Suprapubic skin (tissue), 4 donors: ENCODE results near the gene TMEM106C. TPM values are rescaled to one million over a fixed set of nuclear protein-coding genes. Genes with fewer than 3 reads are reported as not detected.

ENCODE experiments used
- DNase-seq, 2 donors: peaks; one replicate each; pipeline ENCODE4 v3.0.0-alpha.2; 2019; ENCODE audit warnings: low spot score in 2 of 2
- H3K27ac ChIP-seq: fragments of 200-600 bp; sonication (generic); one replicate; pipeline ENCODE4 v1.5.1; 2019
- H3K27me3 ChIP-seq: fragments of 200-600 bp; sonication (generic); one replicate; pipeline ENCODE4 v1.5.1; 2019
- H3K36me3 ChIP-seq: fragments of 200-600 bp; sonication (generic); one replicate; pipeline ENCODE4 v1.5.1; 2019
- H3K4me1 ChIP-seq: fragments of 200-600 bp; sonication (generic); one replicate; pipeline ENCODE4 v1.5.1; 2019
- H3K4me3 ChIP-seq: fragments of 200-600 bp; sonication (generic); one replicate; pipeline ENCODE4 v1.5.1; 2019; ENCODE audit warnings: mild to moderate bottlenecking
- H3K9me3 ChIP-seq: fragments of 200-600 bp; sonication (generic); one replicate; pipeline ENCODE4 v1.5.1; 2019
- CTCF ChIP-seq, 2 donors: fragments of 200-600 bp in 1 of 2; fragments of 450-650 bp in 1 of 2; sonication (generic) in 1 of 2; IDR thresholded peaks; one replicate each; pipeline ENCODE4 v1.5.1; 2016 to 2019; ENCODE audit warnings: antibody characterized with exemption in 2 of 2, mild to moderate bottlenecking in 1 of 2, moderate library complexity in 1 of 2
- EP300 ChIP-seq: sonication (generic); formaldehyde crosslinking; IDR thresholded peaks from one replicate; pipeline ENCODE4 v1.6.1; 2017; ENCODE audit warnings: antibody characterized with exemption
- POLR2A ChIP-seq, 2 donors: fragments of 450-650 bp; IDR thresholded peaks; one replicate each; pipeline ENCODE4 v1.6.1; 2017; ENCODE audit warnings: antibody characterized with exemption in 2 of 2, mild to moderate bottlenecking in 2 of 2, moderate library complexity in 2 of 2
- POLR2AphosphoS5 ChIP-seq, 3 donors: sonication (generic); formaldehyde crosslinking; IDR thresholded peaks; one replicate each; pipeline ENCODE4 v1.6.1; 2017; ENCODE audit warnings: antibody characterized with exemption in 3 of 3
- WGBS: methylation state at CpG from one replicate; pipeline ENCODE4 v1.1.5; 2018; 5-methylcytosine and 5-hydroxymethylcytosine counted together
- total RNA-seq, 4 donors: library from RNA; depleted of rRNA; stranded (reverse); fragments of >200 nt; gene quantifications; one replicate each; pipeline ENCODE4 v1.1.0, GENCODE V29; 2016

TMEM106C gene
- total RNA-seq, 4 donors from 2014 or later: 36.8 to 52.9 (median 46.5) TPM

- H3K9me3 ChIP-seq: no peaks in the 10 kb centered on the region
- peaks cover 53% of the 10 kb centered on the region for H3K27me3 ChIP-seq
- DNase-seq: no peak
- no peak overlapping the region for H3K27ac ChIP-seq
- no peak overlapping the region for H3K4me3 ChIP-seq
- no peak for TF ChIP-seq EP300
- H3K4me1 ChIP-seq: peaks cover 6% of the 10 kb centered on the region
- WGBS: 62% methylated on average over 1 of the region's 1 CpG
- H3K36me3 ChIP-seq: no peaks in the 10 kb centered on the region
Measured at GRCh38 chr12:48009471-48009870, 46.1 kb downstream of the TMEM106C start.

GRCh38 chr12:48010366-48010970 lies 47.1 kb downstream of the TMEM106C start:
- TF ChIP-seq CTCF (IDR thresholded peaks at IDR 0.05): no peak
- no peak for TF ChIP-seq POLR2AphosphoS5 (IDR thresholded peaks at IDR 0.05)
- TF ChIP-seq POLR2A (IDR thresholded peaks at IDR 0.05): no peak
- TF ChIP-seq EP300: no peak
- no peak for DNase-seq
- Histone ChIP-seq H3K27me3 (peaks cover 51% of the 10 kb centered on the region), H3K9me3 (no peaks in the 10 kb centered on the region), H3K4me3 (no peak overlapping the region), H3K27ac (no peak overlapping the region), H3K4me1 (no peaks in the 10 kb centered on the region), H3K36me3 (no peaks in the 10 kb centered on the region)
- 74% methylated on average over 5 of the region's 7 CpGs for WGBS

DNA sequence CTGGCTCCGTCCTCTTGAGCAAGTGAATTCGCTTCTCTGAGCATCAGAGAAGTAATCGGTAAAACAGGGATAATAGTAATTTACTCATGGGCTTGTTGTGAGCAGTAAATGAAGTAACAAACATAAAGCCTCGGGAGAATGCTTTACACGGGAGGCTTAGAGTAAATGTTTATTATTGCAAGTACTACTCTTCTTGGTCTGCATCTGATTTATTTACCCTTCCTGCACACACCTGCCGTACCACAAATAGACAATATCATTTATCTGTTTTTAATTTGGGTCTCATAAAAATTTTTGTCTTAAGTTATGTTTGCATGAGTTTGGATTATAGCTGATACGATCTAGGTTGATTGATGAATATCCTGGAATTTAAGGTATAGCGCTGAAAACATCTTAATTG lies 48.7 kb downstream of the TMEM106C start:
- no peaks in the 10 kb centered on the region for H3K9me3 ChIP-seq
- no peak overlapping the region for H3K27ac ChIP-seq
- H3K4me3 ChIP-seq: no peak overlapping the region
- H3K4me1 ChIP-seq: no peaks in the 10 kb centered on the region
- TF ChIP-seq CTCF (IDR thresholded peaks at IDR 0.05) (no peak), EP300 (no peak), POLR2AphosphoS5 (IDR thresholded peaks at IDR 0.05) (no peak), POLR2A (IDR thresholded peaks at IDR 0.05) (no peak)
- H3K27me3 ChIP-seq: peaks cover 43% of the 10 kb centered on the region
- 76% methylated on average over 8 of the region's 8 CpGs for WGBS
- no peaks in the 10 kb centered on the region for H3K36me3 ChIP-seq
- no peak for DNase-seq

DNA sequence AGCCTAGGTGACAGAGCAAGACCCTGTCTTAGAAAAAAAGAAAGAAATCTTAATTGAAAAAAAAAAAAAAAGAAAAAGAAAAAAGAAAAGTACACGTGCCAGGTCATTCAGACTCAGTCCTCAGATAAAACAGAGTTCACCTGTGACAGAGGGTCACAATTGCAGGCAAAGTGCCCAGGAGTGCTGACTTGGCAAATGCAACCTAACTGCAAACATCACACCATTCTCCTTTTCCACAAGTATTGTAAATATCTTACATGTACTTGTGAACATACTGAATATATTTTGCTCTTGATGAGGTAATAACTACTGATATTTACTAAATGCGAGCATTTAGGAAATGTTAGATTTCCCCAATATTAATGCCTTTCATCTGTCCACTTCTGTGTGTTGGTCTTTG lies 49.9 kb downstream of the TMEM106C start:
- TF ChIP-seq POLR2AphosphoS5 (IDR thresholded peaks at IDR 0.05) (no peak), EP300 (no peak), CTCF (IDR thresholded peaks at IDR 0.05) (no peak), POLR2A (IDR thresholded peaks at IDR 0.05) (no peak)
- DNase-seq: no peak
- WGBS: 75% methylated on average over 2 of the region's 2 CpGs
- Histone ChIP-seq H3K36me3 (no peaks in the 10 kb centered on the region), H3K4me3 (no peak overlapping the region), H3K27me3 (peaks cover 34% of the 10 kb centered on the region), H3K4me1 (no peaks in the 10 kb centered on the region), H3K9me3 (no peaks in the 10 kb centered on the region), H3K27ac (no peak overlapping the region)

- no peak for DNase-seq
- Histone ChIP-seq H3K27me3 (peaks cover 19% of the 10 kb centered on the region), H3K4me3 (no peak overlapping the region), H3K27ac (no peak overlapping the region), H3K9me3 (no peaks in the 10 kb centered on the region), H3K4me1 (no peaks in the 10 kb centered on the region), H3K36me3 (no peaks in the 10 kb centered on the region)
- WGBS: 100% methylated on average over 1 of the region's 1 CpG
- TF ChIP-seq POLR2AphosphoS5 (IDR thresholded peaks at IDR 0.05) (no peak), EP300 (no peak), POLR2A (IDR thresholded peaks at IDR 0.05) (no peak), CTCF (IDR thresholded peaks at IDR 0.05) (no peak)
Measured at GRCh38 chr12:48015129-48015528, 51.7 kb downstream of the TMEM106C start.

DNA sequence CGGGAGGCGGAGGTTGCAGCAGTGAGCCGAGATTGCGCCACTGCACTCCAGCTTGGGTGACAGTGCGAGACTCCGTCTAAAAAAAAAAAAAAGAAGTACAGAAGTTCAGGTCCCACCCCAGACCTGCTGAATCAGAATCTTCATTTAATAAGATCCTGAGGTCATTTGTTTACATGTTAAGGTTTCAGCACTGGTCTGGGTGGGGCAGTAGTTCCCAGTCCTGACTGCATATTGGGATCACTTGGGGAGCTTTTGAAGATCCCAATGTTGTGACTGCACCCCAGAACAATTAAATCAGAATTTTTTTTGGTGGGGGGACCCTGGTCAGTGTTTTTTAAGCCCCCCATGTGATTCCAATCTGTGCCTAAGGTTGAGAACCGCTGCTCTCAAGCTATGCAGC lies 52.6 kb downstream of the TMEM106C start:
- no peak for DNase-seq
- WGBS: 86% methylated on average over 7 of the region's 7 CpGs
- TF ChIP-seq EP300 (no peak), POLR2A (IDR thresholded peaks at IDR 0.05) (no peak), POLR2AphosphoS5 (IDR thresholded peaks at IDR 0.05) (no peak), CTCF (IDR thresholded peaks at IDR 0.05) (no peak)
- Histone ChIP-seq H3K4me1 (no peaks in the 10 kb centered on the region), H3K4me3 (no peak overlapping the region), H3K9me3 (no peaks in the 10 kb centered on the region), H3K36me3 (no peaks in the 10 kb centered on the region), H3K27me3 (peaks cover 19% of the 10 kb centered on the region), H3K27ac (no peak overlapping the region)
